A673 (cell line): ENCODE data around the gene MND1.

Source experiments
- CTCF ChIP-seq: fragments of 300-800, 200-600 bp; sonication (generic); conservative IDR thresholded peaks from 2 replicates; pipeline ENCODE4 v1.5.1; 2017; ENCODE audit warnings: low read depth, mild to moderate bottlenecking, antibody characterized with exemption, low read length, moderate library complexity, mixed read lengths
- EZH2 ChIP-seq: fragments of 200-600 bp; sonication (generic); IDR thresholded peaks from 2 replicates; pipeline ENCODE4 v1.6.1; 2017; ENCODE audit warnings: borderline replicate concordance, low read depth, mild to moderate bottlenecking, mixed read lengths, antibody characterized with exemption, low read length; ENCODE audit not compliant: poor library complexity, severe bottlenecking

- TF ChIP-seq CTCF (no peak), EZH2 (no peak)
Measured at GRCh38 chr4:153332936-153333335, 11.6 kb upstream of the MND1 start.
